ENCODE data around the gene MAP1B. TPM values are rescaled to one million over a fixed set of nuclear protein-coding genes. Genes with fewer than 3 reads are reported as not detected.

MAP1B gene
- total RNA-seq, 1 donor from 2014 or later, result 2,530 TPM

DNA sequence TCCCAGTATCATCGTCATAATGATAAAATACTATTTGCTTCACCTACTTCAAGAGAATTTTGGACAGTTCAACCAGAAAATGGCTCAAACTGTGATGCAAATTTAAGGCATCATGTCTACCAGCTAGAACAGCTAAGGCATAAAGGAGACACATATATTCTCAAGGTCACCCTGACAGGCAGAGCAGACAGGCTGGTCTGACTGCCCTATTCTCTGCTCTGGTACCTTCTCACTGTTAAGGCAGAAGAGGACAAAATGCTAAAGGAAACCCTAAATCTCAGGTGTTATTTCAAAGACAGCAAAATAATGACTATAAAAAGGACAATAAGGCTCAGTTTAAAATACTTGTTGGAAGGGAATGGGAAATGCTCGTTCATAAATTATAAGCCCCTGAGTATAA is 125.6 kb downstream of the MAP1B start:
- H3K36me3 Mint-ChIP-seq (ENCODE audit: unreplicated experiment), result no peaks in the 10 kb centered on the region
- TF ChIP-seq, protein P1, sequence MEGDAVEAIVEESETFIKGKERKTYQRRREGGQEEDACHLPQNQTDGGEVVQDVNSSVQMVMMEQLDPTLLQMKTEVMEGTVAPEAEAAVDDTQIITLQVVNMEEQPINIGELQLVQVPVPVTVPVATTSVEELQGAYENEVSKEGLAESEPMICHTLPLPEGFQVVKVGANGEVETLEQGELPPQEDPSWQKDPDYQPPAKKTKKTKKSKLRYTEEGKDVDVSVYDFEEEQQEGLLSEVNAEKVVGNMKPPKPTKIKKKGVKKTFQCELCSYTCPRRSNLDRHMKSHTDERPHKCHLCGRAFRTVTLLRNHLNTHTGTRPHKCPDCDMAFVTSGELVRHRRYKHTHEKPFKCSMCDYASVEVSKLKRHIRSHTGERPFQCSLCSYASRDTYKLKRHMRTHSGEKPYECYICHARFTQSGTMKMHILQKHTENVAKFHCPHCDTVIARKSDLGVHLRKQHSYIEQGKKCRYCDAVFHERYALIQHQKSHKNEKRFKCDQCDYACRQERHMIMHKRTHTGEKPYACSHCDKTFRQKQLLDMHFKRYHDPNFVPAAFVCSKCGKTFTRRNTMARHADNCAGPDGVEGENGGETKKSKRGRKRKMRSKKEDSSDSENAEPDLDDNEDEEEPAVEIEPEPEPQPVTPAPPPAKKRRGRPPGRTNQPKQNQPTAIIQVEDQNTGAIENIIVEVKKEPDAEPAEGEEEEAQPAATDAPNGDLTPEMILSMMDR (IDR thresholded peaks at IDR 0.05; ENCODE audit: partially characterized antibody, unreplicated experiment), result no peak
- DNase-seq, result no peak
- no peak overlapping the region for H3K4me3 Mint-ChIP-seq (ENCODE audit: unreplicated experiment)
- H3K4me1 Mint-ChIP-seq (ENCODE audit: low read depth, unreplicated experiment), result peaks cover 2% of the 10 kb centered on the region
- no peaks in the 10 kb centered on the region for H3K9me3 Mint-ChIP-seq (ENCODE audit: unreplicated experiment)
- H3K27me3 Mint-ChIP-seq (ENCODE audit: unreplicated experiment), result no peaks in the 10 kb centered on the region
- no peak overlapping the region for H3K27ac Mint-ChIP-seq (ENCODE audit: unreplicated experiment)

DNA sequence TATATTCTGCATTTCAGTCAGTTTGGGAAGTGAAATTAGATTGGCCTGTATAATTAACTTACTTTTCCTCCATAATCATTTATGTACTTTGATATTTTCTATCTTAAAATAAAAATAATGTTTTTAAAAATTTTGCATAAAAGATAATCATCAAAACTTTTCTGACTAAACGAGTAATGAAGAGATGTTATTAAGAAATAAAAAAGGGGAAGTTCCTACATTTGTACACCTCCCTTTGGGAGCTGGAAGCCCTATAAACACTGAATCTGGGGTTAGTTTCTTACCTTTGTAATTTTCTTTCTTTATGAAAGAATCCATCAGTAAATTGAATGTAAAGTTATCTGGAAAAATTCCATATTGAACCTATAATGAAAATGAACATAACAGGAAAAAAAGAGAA is 126.6 kb downstream of the MAP1B start:
- DNase-seq, result no peak
- Mint-ChIP-seq H3K4me3 (ENCODE audit: unreplicated experiment) (no peak overlapping the region), H3K4me1 (ENCODE audit: low read depth, unreplicated experiment) (peaks cover 7% of the 10 kb centered on the region), H3K27me3 (ENCODE audit: unreplicated experiment) (no peaks in the 10 kb centered on the region), H3K36me3 (ENCODE audit: unreplicated experiment) (no peaks in the 10 kb centered on the region), H3K27ac (ENCODE audit: unreplicated experiment) (no peak overlapping the region), H3K9me3 (ENCODE audit: unreplicated experiment) (no peaks in the 10 kb centered on the region)
- TF ChIP-seq, protein P1 (IDR thresholded peaks at IDR 0.05; ENCODE audit: partially characterized antibody, unreplicated experiment), result no peak

DNA sequence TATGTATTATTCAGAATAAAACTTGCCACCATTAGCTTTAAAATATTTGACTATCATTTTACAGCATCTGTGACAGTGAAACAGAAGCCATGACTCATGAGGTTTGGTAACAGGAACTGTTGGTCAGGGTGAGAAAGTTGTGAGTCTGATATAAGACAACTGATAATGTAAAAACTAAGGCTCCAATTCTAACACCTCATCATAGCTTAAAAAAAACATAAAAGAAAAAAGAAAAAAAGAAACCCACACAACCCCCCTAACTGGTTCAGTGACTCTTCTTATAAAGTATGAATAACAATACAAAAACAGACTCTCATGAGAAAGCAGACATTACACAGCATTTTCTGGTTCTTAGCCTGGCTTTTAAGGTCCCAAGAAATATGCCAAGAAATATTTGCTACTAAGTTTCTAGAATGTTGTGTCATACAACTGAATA is 127.0 kb downstream of the MAP1B start:
- DNase-seq, result no peak
- H3K27me3 Mint-ChIP-seq (ENCODE audit: unreplicated experiment), result no peaks in the 10 kb centered on the region
- H3K4me3 Mint-ChIP-seq (ENCODE audit: unreplicated experiment), result no peak overlapping the region
- peaks cover 11% of the 10 kb centered on the region for H3K4me1 Mint-ChIP-seq (ENCODE audit: low read depth, unreplicated experiment)
- H3K9me3 Mint-ChIP-seq (ENCODE audit: unreplicated experiment), result no peaks in the 10 kb centered on the region
- TF ChIP-seq, protein P1 (IDR thresholded peaks at IDR 0.05; ENCODE audit: partially characterized antibody, unreplicated experiment), result no peak
- no peaks in the 10 kb centered on the region for H3K36me3 Mint-ChIP-seq (ENCODE audit: unreplicated experiment)
- no peak overlapping the region for H3K27ac Mint-ChIP-seq (ENCODE audit: unreplicated experiment)

DNA sequence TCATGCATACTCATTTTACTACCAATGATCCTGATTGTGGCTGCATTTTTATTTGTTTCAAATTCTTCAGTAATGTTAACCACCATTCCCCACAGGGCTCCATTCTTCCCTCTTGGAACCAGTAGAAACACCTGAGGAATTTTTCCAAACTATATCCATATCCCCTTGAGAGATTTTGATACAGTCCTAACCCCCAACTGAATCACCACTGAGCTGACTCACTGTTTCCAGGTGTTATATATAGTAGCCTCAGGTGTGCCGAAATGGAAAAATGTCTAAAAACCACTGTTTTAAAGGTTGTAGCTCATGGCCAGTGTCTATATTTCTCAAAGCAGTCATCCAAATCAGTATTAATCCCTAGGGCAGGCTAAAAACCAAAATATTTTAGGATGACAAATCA is 127.6 kb downstream of the MAP1B start:
- no peaks in the 10 kb centered on the region for H3K9me3 Mint-ChIP-seq (ENCODE audit: unreplicated experiment)
- no peak overlapping the region for H3K4me3 Mint-ChIP-seq (ENCODE audit: unreplicated experiment)
- TF ChIP-seq, protein P1 (IDR thresholded peaks at IDR 0.05; ENCODE audit: partially characterized antibody, unreplicated experiment), result no peak
- H3K27me3 Mint-ChIP-seq (ENCODE audit: unreplicated experiment), result no peaks in the 10 kb centered on the region
- no peaks in the 10 kb centered on the region for H3K36me3 Mint-ChIP-seq (ENCODE audit: unreplicated experiment)
- H3K4me1 Mint-ChIP-seq (ENCODE audit: low read depth, unreplicated experiment), result peaks cover 13% of the 10 kb centered on the region
- H3K27ac Mint-ChIP-seq (ENCODE audit: unreplicated experiment), result no peak overlapping the region
- no peak for DNase-seq

DNA sequence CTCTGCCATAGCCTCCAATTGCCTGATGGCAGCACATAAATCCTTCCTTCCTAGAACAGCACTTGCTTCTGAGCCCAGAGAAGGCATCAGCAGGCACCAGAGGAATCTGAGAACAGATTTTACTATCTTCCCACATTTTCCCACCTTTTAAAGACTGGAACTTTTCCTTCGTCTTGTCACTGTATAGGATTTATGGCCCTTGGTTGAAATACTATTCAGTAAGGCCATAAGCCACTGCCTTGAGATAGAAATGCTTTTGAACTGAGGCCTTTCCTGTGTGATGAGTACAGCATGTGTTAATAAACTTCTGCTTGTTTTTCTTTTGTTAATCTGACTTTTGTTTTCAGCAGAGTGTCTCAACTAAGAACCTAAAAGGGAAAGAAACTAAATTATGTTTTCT is 128.4 kb downstream of the MAP1B start:
- Mint-ChIP-seq H3K27ac (ENCODE audit: unreplicated experiment) (no peak overlapping the region), H3K27me3 (ENCODE audit: unreplicated experiment) (no peaks in the 10 kb centered on the region), H3K4me1 (ENCODE audit: low read depth, unreplicated experiment) (peaks cover 13% of the 10 kb centered on the region), H3K9me3 (ENCODE audit: unreplicated experiment) (no peaks in the 10 kb centered on the region), H3K36me3 (ENCODE audit: unreplicated experiment) (no peaks in the 10 kb centered on the region), H3K4me3 (ENCODE audit: unreplicated experiment) (no peak overlapping the region)
- no peak for DNase-seq
- TF ChIP-seq, protein P1 (IDR thresholded peaks at IDR 0.05; ENCODE audit: partially characterized antibody, unreplicated experiment), result no peak
